ENCODE data around the gene LRMDA.

The LRMDA gene

DNA sequence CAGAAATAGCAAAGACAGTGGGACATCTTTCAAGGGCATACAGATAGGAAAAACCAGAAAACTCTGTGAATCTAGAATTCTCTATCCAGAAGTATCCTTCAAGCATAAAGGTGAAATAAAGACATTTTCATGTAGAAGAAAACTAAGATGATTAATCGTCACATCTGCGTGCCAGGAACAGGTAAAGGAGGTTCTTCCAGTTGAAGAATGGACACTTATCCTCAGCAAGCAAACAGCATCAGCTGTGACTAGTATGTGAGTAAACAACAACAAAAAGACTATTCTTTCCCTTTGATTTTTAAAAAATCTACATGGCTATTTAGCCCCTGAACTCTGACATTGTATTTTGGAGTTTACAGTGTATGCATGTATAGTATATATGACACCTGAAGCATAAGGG is 124.9 kb downstream of the LRMDA start:
- H3K4me3 ChIP-seq (ENCODE audit: low read depth, low read length): no peak overlapping the region
- TF ChIP-seq CTCF (IDR thresholded peaks at IDR 0.05; ENCODE audit: borderline replicate concordance, insufficient read depth, low read depth, low read length): no peak

DNA sequence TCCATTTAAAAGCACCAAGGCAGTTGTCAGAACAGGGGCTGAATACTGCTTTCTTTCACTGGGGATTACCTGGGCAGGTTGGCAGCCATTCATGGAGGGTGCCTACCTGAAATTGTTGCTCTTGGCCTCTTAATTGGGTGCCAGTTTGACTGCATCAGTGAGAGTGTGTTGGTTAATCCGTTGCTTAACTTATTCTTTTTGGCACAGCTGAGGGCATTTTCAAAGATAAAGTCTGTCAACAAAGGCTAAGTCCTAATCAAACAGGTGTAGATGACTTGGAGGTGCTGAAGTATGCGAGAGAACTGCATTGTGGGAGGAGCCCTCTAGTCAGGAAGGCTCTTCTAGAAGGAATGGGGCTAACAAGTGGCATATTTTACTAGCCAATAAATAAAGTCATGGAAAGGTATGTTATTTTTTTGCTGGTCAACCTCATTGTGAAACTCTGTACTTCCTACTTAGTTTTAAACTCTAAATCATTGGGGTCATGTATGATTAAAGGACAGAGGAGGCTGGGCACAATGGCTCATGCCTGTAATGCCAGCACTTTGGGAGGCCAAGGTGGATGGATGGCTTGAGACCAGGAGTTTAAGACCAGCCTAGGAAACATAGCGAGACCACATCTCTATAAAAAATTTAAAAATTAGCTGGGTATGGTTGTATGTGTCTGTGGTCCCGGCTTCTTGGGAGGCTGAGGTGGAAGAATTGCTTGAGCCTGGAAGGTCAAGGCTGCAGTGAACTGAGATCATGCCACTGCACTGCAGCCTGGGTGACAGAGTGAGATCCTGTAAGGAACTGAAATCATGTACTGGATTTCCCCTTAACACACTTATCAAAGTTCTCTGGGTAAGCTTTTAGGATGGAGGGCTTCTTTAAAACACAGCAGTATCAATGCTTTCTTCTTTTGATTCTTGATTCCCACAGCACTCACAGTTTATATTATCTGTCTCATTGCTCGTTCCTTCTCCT is 134.1 kb downstream of the LRMDA start:
- no peak overlapping the region for H3K4me3 ChIP-seq (ENCODE audit: low read depth, low read length)
- no peak for TF ChIP-seq CTCF (IDR thresholded peaks at IDR 0.05; ENCODE audit: borderline replicate concordance, insufficient read depth, low read depth, low read length)

GRCh38 chr10:75568450-75569130 is 137.2 kb downstream of the LRMDA start:
- no peak overlapping the region for H3K4me3 ChIP-seq (ENCODE audit: low read depth, low read length)
- TF ChIP-seq CTCF (IDR thresholded peaks at IDR 0.05; ENCODE audit: borderline replicate concordance, insufficient read depth, low read depth, low read length): no peak

GRCh38 chr10:75569506-75569905 is 138.1 kb downstream of the LRMDA start:
- no peak for TF ChIP-seq CTCF (IDR thresholded peaks at IDR 0.05; ENCODE audit: borderline replicate concordance, insufficient read depth, low read depth, low read length)
- no peak overlapping the region for H3K4me3 ChIP-seq (ENCODE audit: low read depth, low read length)

- no peak overlapping the region for H3K4me3 ChIP-seq (ENCODE audit: low read depth, low read length)
- no peak for TF ChIP-seq CTCF (IDR thresholded peaks at IDR 0.05; ENCODE audit: borderline replicate concordance, insufficient read depth, low read depth, low read length)
These were observed 141.1 kb downstream of the LRMDA start for GRCh38 chr10:75572478-75572877.

- TF ChIP-seq CTCF (IDR thresholded peaks at IDR 0.05; ENCODE audit: borderline replicate concordance, insufficient read depth, low read depth, low read length): no peak
- no peak overlapping the region for H3K4me3 ChIP-seq (ENCODE audit: low read depth, low read length)
These were observed 144.5 kb downstream of the LRMDA start for GRCh38 chr10:75575940-75576339.
